Thymus (tissue), 11 donors: ENCODE results near the gene FRMD4B. TPM values are rescaled to one million over a fixed set of nuclear protein-coding genes. Genes with fewer than 3 reads are reported as not detected.

ENCODE experiments used
- DNase-seq, 9 donors: peaks; one replicate each; pipeline ENCODE4 v3.0.0-alpha.2; 2013; ENCODE audit warnings: low spot score in 9 of 9, low read depth in 6 of 9, missing footprints in 1 of 9
- H3K27ac ChIP-seq, 2 donors: one replicate each; pipeline ENCODE4 v1.5.1; 2013; ENCODE audit warnings: control low read depth in 1 of 2, low read depth in 1 of 2, low read length in 1 of 2, mild to moderate bottlenecking in 1 of 2, moderate library complexity in 1 of 2
- H3K27me3 ChIP-seq, 2 donors: one replicate each; pipeline ENCODE4 v1.5.1; 2013; ENCODE audit warnings: low read length in 1 of 2; ENCODE audit not compliant: control insufficient read depth in 2 of 2, insufficient read depth in 1 of 2
- H3K36me3 ChIP-seq, 2 donors: one replicate each; pipeline ENCODE4 v1.5.1; 2013; ENCODE audit warnings: low read length in 1 of 2, mild to moderate bottlenecking in 1 of 2, moderate library complexity in 1 of 2; ENCODE audit not compliant: control insufficient read depth in 2 of 2, insufficient read depth in 2 of 2
- H3K4me1 ChIP-seq, 2 donors: one replicate each; pipeline ENCODE4 v1.5.1; 2013; ENCODE audit warnings: low read length in 2 of 2; ENCODE audit not compliant: control insufficient read depth in 2 of 2, insufficient read depth in 2 of 2
- H3K4me3 ChIP-seq, 2 donors: one replicate each; pipeline ENCODE4 v1.5.1; 2013; ENCODE audit warnings: low read length in 2 of 2, control low read depth in 1 of 2, mild to moderate bottlenecking in 1 of 2
- H3K9me3 ChIP-seq, 2 donors: one replicate each; pipeline ENCODE4 v1.5.1; 2013; ENCODE audit warnings: low read length in 1 of 2, mild to moderate bottlenecking in 1 of 2; ENCODE audit not compliant: control insufficient read depth in 2 of 2, insufficient read depth in 1 of 2
- WGBS: extraction: QIAGEN DNeasy Blood & Tissue Kit; methylation state at CpG from one replicate; pipeline ENCODE4 v1.1.7; 2013; 5-methylcytosine and 5-hydroxymethylcytosine counted together
- polyA plus RNA-seq: library from polyadenylated mRNA; stranded (reverse); fragments of 200-250 nt; gene quantifications from one replicate; pipeline ENCODE4 v1.2.3, GENCODE V29; 2013
- total RNA-seq: library from RNA; stranded (reverse); fragments of 120-200 nt; gene quantifications from one replicate; pipeline ENCODE4 v1.2.4, GENCODE V29; 2013
- donor health status: healthy.

The FRMD4B gene
- total and polyA plus RNA-seq, 2 donors: 12.8 to 21.7 TPM

DNA sequence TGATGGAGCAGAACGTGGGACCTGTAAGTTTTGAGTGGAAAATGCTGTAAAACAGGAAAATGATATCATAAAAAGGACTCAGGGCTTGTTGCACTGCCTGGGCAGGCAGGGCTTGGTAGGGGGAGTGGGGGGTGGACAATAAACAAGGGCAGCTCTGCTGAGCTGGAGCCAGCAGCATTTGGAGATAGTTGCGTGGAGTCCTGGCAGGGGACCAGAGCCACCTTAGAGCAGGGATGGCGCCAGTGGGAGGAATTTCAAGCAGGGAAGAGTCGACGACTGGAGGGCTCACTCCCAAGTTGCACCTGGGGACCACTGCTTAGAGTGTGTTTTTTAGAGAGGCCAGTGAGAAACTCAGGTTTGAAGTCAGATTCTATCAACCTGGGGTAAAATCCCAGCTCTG is 22.7 kb upstream of the FRMD4B start:
- H3K27ac ChIP-seq: no peak overlapping the region
- no peak overlapping the region for H3K4me3 ChIP-seq
- WGBS: 83% methylated on average over 5 of the region's 5 CpGs

DNA sequence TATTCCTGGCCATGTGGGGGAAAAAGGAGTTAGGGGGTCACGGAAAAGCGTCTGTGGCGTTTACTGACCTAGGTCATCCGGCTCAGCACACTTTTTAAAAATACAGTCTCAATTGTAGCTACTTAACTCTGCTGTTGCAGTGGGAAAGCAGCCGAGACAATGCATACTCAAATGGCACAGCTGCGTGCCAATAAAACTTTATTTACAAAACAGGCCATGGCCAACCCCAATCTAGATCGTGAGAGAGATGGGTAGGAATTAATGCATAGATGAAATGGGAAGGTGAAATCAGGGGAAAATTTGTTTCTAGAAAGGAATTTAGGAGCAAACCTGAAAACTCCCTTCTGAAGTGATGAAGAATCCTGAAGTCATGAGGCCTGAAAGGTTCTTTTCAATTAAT is 22.0 kb upstream of the FRMD4B start:
- Histone ChIP-seq H3K9me3 (peaks cover 0 to 5% of the 10 kb centered on the region in 2 donors), H3K27me3 (no peaks in the 10 kb centered on the region), H3K4me3 (no peak overlapping the region), H3K27ac (no peak overlapping the region), H3K4me1 (peaks cover 5 to 11% of the 10 kb centered on the region in 2 donors), H3K36me3 (no peaks in the 10 kb centered on the region)
- DNase-seq: no peak
- WGBS: 98% methylated on average over 7 of the region's 7 CpGs

More for the DNA sequence above, 22.7 kb upstream of the FRMD4B start:
- Histone ChIP-seq H3K36me3 (no peaks in the 10 kb centered on the region), H3K9me3 (peaks cover 0 to 5% of the 10 kb centered on the region in 2 donors), H3K27me3 (no peaks in the 10 kb centered on the region), H3K4me1 (peaks cover 5 to 11% of the 10 kb centered on the region in 2 donors)
- DNase-seq: no peak

DNA sequence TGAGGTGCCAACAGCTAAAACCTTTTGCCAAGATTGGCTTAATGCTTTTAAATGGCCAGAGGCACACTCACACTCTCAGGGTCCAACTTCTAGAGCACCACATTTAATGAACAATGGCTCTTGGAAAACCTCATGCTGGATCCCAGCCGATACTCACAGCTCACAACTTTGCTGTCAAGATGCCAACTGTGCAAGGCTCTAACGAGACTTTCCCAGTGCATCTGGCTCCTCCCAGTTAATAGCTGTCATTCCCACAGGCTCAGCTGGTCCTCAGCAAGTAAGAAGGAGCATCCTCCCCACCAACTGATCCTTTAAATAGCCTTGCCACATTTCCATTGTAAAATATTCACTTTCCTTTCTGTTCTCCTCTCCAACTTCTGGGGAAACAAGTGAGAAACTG is 20.3 kb upstream of the FRMD4B start:
- no peak for DNase-seq
- Histone ChIP-seq H3K4me3 (no peak overlapping the region), H3K27ac (no peak overlapping the region), H3K4me1 (peaks cover 5 to 11% of the 10 kb centered on the region in 2 donors), H3K36me3 (no peaks in the 10 kb centered on the region), H3K9me3 (peaks cover 0 to 5% of the 10 kb centered on the region in 2 donors), H3K27me3 (no peaks in the 10 kb centered on the region)
- WGBS: 97% methylated on average over 2 of the region's 2 CpGs

DNA sequence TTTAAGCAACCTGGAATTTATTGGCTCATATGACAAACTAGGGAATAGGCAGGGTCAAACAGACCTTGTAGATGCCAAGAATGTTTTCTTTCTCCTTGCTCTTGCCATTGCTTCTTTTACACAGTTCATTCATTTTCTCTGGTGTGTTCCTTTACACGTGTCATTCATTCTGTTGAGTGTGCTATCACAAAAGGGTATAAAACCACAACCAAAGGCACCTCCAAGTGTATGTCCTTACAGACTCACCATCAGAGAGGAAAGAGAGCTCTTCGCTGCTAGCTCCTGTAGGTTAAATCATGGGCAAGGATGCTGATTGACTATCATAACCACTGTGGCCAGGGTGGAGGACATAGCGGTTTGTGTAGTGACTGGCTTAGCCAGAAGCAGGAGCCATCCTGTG is 19.2 kb upstream of the FRMD4B start:
- no peak overlapping the region for H3K4me3 ChIP-seq
- H3K4me1 ChIP-seq: peaks cover 5 to 9% of the 10 kb centered on the region in 2 donors
- H3K36me3 ChIP-seq: no peaks in the 10 kb centered on the region
- WGBS: 97% methylated on average over 3 of the region's 3 CpGs
- H3K27ac ChIP-seq: no peak overlapping the region
- H3K9me3 ChIP-seq: peaks cover 0 to 5% of the 10 kb centered on the region in 2 donors
- no peak for DNase-seq
- H3K27me3 ChIP-seq: no peaks in the 10 kb centered on the region

DNA sequence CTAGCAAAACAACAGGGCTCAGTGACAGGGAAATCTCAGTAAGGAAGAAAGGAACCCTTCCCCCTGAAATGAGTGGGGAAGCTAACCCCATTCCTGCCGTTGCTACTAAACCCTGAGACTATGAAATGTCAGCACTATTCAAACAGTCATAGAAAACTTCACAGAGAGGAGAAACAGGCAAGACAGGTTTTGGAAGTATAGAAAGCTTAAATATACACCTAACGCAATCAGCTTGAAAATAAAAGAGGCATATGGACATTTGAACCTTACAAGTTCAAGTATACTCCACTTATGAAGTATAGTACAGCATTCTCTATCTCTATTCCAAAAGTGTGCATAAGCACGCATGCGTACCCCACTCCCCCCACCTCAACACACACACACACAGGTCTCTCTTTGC is 17.6 kb upstream of the FRMD4B start:
- no peaks in the 10 kb centered on the region for H3K36me3 ChIP-seq
- H3K4me3 ChIP-seq: no peak overlapping the region
- WGBS: 91% methylated on average over 4 of the region's 4 CpGs
- no peaks in the 10 kb centered on the region for H3K27me3 ChIP-seq
- no peaks in the 10 kb centered on the region for H3K4me1 ChIP-seq
- DNase-seq: no peak
- H3K27ac ChIP-seq: no peak overlapping the region
- peaks cover 0 to 5% of the 10 kb centered on the region in 2 donors for H3K9me3 ChIP-seq

DNA sequence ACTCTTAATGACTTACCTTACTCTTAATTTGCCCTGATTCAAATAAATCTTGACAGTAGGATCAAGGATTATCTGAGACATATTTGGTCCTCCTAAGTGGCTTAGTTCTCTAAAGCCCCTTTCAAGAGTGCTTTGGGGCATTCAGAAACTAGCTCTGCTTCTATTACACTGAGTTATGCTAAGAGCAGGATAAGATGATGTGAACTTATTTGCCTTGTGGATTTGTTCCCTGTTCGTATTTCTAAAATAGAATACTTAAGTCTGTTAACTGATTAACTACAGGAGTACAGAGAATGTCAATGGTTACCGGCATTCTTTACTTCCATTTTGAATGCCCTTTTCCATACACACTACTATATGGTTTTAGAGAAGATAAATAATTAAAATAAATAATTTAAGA is 14.8 kb upstream of the FRMD4B start:
- Histone ChIP-seq H3K27me3 (no peaks in the 10 kb centered on the region), H3K9me3 (peaks cover 0 to 5% of the 10 kb centered on the region in 2 donors), H3K4me1 (no peaks in the 10 kb centered on the region), H3K4me3 (no peak overlapping the region), H3K36me3 (no peaks in the 10 kb centered on the region), H3K27ac (no peak overlapping the region)
- WGBS: 99% methylated on average over 2 of the region's 2 CpGs
- DNase-seq: no peak

DNA sequence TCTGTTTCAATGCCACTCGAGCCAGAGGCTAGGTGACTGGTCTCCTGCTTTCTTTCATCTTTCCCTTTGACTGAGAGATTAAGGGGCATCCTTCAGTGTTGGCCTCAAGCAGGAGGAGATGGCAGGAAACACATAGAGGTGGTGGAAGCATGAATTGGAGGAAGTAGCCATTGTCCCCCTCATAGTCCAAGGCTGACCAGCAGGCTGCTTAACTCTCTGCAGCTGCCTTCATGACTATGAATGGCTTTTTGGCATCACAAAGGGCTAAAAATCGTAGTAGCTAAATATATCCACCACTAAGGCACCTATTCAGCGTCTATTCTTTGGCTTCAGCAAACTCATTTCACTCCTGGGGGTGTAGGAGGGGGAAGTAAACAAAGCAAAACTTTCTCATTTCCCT is 7.0 kb upstream of the FRMD4B start:
- H3K27ac ChIP-seq: no peak overlapping the region
- peaks cover 0 to 4% of the 10 kb centered on the region in 2 donors for H3K4me1 ChIP-seq
- no peak overlapping the region for H3K4me3 ChIP-seq
- H3K27me3 ChIP-seq: no peaks in the 10 kb centered on the region
- DNase-seq: no peak
- 96% methylated on average over 3 of the region's 3 CpGs for WGBS
- no peaks in the 10 kb centered on the region for H3K9me3 ChIP-seq
- H3K36me3 ChIP-seq: no peaks in the 10 kb centered on the region

DNA sequence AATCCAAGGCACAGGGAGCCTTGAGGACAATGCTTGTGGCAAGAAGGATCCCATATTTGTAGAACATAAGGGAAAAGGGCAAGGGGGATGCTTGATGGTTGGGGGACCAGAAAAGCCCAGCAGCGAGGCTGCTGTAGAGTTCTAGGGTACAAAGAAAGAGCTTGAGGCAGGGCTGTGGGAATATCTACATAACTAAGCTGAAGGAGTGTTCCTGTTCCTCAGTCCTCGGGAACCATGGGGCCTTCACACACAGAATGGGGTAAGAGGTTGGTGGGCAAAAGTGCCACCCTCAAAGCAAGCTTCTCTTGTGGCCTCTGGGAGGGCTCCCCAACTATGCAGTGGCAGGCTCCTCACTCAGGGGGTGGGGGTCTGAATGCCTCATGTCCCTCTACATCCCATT is 6.5 kb upstream of the FRMD4B start:
- Histone ChIP-seq H3K4me1 (peaks cover 0 to 4% of the 10 kb centered on the region in 2 donors), H3K4me3 (no peak overlapping the region), H3K27me3 (no peaks in the 10 kb centered on the region), H3K36me3 (no peaks in the 10 kb centered on the region), H3K9me3 (no peaks in the 10 kb centered on the region), H3K27ac (no peak overlapping the region)
- WGBS: 98% methylated on average over 2 of the region's 2 CpGs
- no peak for DNase-seq

DNA sequence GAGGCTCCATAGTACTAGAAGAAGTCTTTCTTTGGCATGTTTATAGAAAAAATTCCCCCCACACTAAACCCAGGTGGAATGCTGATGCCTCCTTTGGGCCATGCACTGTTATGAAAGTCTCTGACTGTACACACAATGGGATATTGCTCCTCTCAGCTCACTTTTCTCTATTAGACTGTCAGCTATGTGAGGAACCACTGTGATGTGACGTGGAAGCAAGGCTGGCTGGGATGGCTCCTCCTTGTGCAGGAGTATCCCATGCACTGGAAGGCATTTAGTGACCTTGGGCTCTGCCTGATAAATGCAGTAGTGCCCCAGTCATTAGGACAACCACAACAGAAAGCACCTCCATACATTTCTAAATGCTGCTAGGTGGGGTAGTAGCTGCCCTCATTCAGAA is 5.7 kb upstream of the FRMD4B start:
- 98% methylated on average over 1 of the region's 1 CpG for WGBS
- H3K9me3 ChIP-seq: no peaks in the 10 kb centered on the region
- no peak overlapping the region for H3K4me3 ChIP-seq
- peaks cover 2 to 8% of the 10 kb centered on the region in 2 donors for H3K4me1 ChIP-seq
- H3K27ac ChIP-seq: no peak overlapping the region
- DNase-seq: no peak
- H3K27me3 ChIP-seq: no peaks in the 10 kb centered on the region
- H3K36me3 ChIP-seq: no peaks in the 10 kb centered on the region

DNA sequence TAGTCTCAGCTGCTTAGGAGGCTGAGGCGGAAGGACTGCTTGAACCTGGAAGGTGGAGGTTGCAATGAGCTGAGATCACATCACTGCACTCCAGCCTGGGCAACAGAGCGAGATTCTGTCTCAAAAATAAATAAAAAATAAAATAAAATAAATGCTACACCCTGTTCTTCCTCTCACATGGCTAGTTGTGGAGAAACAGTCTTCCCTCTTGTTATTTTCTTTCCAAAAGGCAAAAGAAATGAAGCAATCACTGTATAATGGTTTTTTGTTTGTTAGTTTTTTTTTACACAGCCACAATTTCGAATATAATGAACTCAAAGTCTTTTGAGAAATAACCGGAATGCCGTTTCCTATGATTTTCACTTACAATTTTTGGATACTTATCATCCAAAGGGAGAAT is 4.9 kb upstream of the FRMD4B start:
- no peak for DNase-seq
- Histone ChIP-seq H3K27me3 (no peaks in the 10 kb centered on the region), H3K4me3 (no peak overlapping the region), H3K27ac (no peak overlapping the region), H3K4me1 (peaks cover 5 to 14% of the 10 kb centered on the region in 2 donors), H3K36me3 (no peaks in the 10 kb centered on the region), H3K9me3 (no peaks in the 10 kb centered on the region)
- WGBS: 98% methylated on average over 5 of the region's 5 CpGs
